Parathyroid adenoma (tissue), 2 donors: Measurements from ENCODE around the gene H3-3A.

Experiments
- H2AFZ ChIP-seq: fragments of 300-600 bp; sonication (generic); one replicate; pipeline ENCODE4 v1.7.0; 2017; ENCODE audit warnings: antibody characterized with exemption, mild to moderate bottlenecking
- H3K27ac ChIP-seq: fragments of 300-600 bp; sonication (generic); one replicate; pipeline ENCODE4 v1.7.0; 2017
- H3K27me3 ChIP-seq: fragments of 300-600 bp; sonication (generic); one replicate; pipeline ENCODE4 v1.7.0; 2017; ENCODE audit warnings: low read length; ENCODE audit not compliant: control insufficient read depth, insufficient read depth
- H3K36me3 ChIP-seq: fragments of 300-600 bp; sonication (generic); one replicate; pipeline ENCODE4 v1.7.0; 2017; ENCODE audit warnings: low read length; ENCODE audit not compliant: control insufficient read depth, insufficient read depth
- H3K4me1 ChIP-seq: fragments of 300-600 bp; sonication (generic); one replicate; pipeline ENCODE4 v1.7.0; 2017; ENCODE audit warnings: control low read depth
- H3K4me2 ChIP-seq: fragments of 300-600 bp; sonication (generic); one replicate; pipeline ENCODE4 v1.7.0; 2017; ENCODE audit warnings: low read length
- H3K4me3 ChIP-seq: fragments of 300-600 bp; sonication (generic); one replicate; pipeline ENCODE4 v1.7.0; 2017; ENCODE audit warnings: low read depth, low read length
- H3K79me2 ChIP-seq: fragments of 300-600 bp; sonication (generic); one replicate; pipeline ENCODE4 v1.7.0; 2017; ENCODE audit warnings: control low read depth
- H3K9ac ChIP-seq: fragments of 300-600 bp; sonication (generic); one replicate; pipeline ENCODE4 v1.7.0; 2017; ENCODE audit warnings: mild to moderate bottlenecking
- H3K9me3 ChIP-seq: fragments of 300-600 bp; sonication (generic); one replicate; pipeline ENCODE4 v1.7.0; 2017; ENCODE audit warnings: low read length; ENCODE audit not compliant: control insufficient read depth
- TF ChIP-seq, protein P1 (sequence below): fragments of 300-600 bp; sonication (generic); IDR thresholded peaks from one replicate; pipeline ENCODE4 v1.7.0; 2017; ENCODE audit warnings: antibody characterized with exemption, mild to moderate bottlenecking
- donor health status: primary hyperparathyroidism.

Gene H3-3A

GRCh38 chr1:226062558-226063223 is at the start of gene H3-3A:
Gene H3-3A, plus strand, starts transcription at chr1:226062716. Its CDS starts 1,636 bp downstream, at chr1:226064352.
- H3K4me1 ChIP-seq = peaks cover 9% of the 10 kb centered on the region

DNA sequence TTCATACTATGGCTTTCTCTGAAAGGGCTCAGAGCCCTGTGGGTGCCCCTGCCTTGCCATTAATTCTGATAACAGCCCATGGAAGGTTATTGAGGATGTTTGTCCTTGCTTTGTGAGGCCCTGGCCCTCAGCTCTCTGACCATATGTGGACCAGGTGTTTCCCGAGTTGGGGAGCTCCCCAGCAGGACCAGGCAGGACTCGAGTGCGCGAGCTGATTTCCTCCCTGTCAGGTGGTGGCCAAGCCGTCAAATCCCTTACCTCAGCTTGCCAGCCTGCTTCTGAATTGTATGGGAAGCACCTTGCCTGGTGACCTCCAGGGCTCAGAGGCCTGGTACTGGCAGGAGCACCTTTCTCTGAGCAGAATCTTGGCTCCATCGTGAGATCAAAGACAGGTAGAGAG is 45.4 kb upstream of the H3-3A start:
- Histone ChIP-seq H3K27me3 (no peaks in the 10 kb centered on the region), H3K4me2 (no peak overlapping the region), H3K9ac (no peak overlapping the region), H3K27ac (no peak overlapping the region), H3K9me3 (no peaks in the 10 kb centered on the region), H3K4me1 (no peaks in the 10 kb centered on the region), H3K79me2 (no peaks in the 10 kb centered on the region), H3K36me3 (no peaks in the 10 kb centered on the region), H3K4me3 (no peak overlapping the region), H2AFZ (no peak overlapping the region)
- TF ChIP-seq, protein P1, sequence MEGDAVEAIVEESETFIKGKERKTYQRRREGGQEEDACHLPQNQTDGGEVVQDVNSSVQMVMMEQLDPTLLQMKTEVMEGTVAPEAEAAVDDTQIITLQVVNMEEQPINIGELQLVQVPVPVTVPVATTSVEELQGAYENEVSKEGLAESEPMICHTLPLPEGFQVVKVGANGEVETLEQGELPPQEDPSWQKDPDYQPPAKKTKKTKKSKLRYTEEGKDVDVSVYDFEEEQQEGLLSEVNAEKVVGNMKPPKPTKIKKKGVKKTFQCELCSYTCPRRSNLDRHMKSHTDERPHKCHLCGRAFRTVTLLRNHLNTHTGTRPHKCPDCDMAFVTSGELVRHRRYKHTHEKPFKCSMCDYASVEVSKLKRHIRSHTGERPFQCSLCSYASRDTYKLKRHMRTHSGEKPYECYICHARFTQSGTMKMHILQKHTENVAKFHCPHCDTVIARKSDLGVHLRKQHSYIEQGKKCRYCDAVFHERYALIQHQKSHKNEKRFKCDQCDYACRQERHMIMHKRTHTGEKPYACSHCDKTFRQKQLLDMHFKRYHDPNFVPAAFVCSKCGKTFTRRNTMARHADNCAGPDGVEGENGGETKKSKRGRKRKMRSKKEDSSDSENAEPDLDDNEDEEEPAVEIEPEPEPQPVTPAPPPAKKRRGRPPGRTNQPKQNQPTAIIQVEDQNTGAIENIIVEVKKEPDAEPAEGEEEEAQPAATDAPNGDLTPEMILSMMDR = no peak

More at GRCh38 chr1:226062558-226063223, at the start of gene H3-3A:
- Histone ChIP-seq H3K9me3 (no peaks in the 10 kb centered on the region), H3K27ac (peak within 1 kb of the TSS; percentile 99), H3K36me3 (no peaks in the 10 kb centered on the region), H2AFZ (peak within 1 kb of the TSS; percentile 78), H3K4me3 (peak within 1 kb of the TSS; percentile 98), H3K9ac (peak within 1 kb of the TSS; percentile 95), H3K4me2 (peak within 1 kb of the TSS; percentile 80), H3K27me3 (no peaks in the 10 kb centered on the region), H3K79me2 (peaks cover 20% of the 10 kb centered on the region)
- TF ChIP-seq, protein P1 = no peak

DNA sequence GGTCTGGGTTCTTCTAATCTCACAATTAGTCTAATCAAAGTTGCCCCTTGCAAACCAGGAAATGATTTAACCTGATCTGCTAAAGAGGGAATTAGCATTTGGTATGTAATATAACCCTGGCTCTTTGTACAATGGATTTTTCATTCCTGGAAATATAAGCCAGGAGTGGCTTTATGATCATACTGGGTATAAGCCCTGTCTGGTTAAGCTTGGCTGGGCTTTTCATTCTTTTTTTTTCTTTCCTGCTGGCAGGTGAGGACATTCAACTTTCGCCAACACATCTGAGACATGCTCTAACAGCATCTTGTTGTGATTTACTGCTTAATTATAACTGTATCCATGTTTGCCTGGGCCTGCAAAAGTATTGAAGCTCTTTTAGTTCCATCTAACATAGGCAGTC is 42.9 kb upstream of the H3-3A start:
- H3K27me3 ChIP-seq = no peaks in the 10 kb centered on the region
- H3K27ac ChIP-seq = no peak overlapping the region

DNA sequence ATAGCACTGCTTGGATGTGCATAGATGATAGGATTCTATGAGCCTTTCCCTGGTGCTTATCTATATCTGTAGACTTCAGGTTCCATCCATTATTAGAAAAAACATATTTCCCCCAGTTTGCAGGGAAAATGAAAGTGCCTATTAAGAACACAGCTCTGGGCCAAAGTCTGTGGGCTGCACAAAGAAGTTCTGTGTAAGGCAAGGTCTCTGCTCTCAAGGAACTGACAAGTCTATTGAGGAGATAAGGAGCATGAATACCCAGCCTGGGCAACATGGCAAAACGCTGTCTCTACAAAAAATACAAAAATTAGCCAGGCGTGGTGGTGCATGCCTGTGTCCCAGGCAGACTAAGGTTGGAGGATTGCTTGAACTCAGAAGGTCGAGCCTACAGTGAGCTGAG is 41.1 kb upstream of the H3-3A start:
- H3K4me1 ChIP-seq = no peaks in the 10 kb centered on the region
- no peak overlapping the region for H3K4me2 ChIP-seq
- no peaks in the 10 kb centered on the region for H3K79me2 ChIP-seq
- no peaks in the 10 kb centered on the region for H3K9me3 ChIP-seq
- no peaks in the 10 kb centered on the region for H3K27me3 ChIP-seq
- no peak overlapping the region for H2AFZ ChIP-seq
- no peak overlapping the region for H3K9ac ChIP-seq
- H3K36me3 ChIP-seq = no peaks in the 10 kb centered on the region
- H3K4me3 ChIP-seq = no peak overlapping the region
- TF ChIP-seq, protein P1 = no peak
- H3K27ac ChIP-seq = no peak overlapping the region

More for the DNA sequence above, 42.9 kb upstream of the H3-3A start:
- H3K79me2 ChIP-seq = no peaks in the 10 kb centered on the region
- H3K9ac ChIP-seq = no peak overlapping the region
- TF ChIP-seq, protein P1 = no peak
- no peak overlapping the region for H3K4me2 ChIP-seq
- no peak overlapping the region for H2AFZ ChIP-seq
- H3K9me3 ChIP-seq = no peaks in the 10 kb centered on the region
- H3K4me1 ChIP-seq = no peaks in the 10 kb centered on the region
- no peaks in the 10 kb centered on the region for H3K36me3 ChIP-seq
- no peak overlapping the region for H3K4me3 ChIP-seq

DNA sequence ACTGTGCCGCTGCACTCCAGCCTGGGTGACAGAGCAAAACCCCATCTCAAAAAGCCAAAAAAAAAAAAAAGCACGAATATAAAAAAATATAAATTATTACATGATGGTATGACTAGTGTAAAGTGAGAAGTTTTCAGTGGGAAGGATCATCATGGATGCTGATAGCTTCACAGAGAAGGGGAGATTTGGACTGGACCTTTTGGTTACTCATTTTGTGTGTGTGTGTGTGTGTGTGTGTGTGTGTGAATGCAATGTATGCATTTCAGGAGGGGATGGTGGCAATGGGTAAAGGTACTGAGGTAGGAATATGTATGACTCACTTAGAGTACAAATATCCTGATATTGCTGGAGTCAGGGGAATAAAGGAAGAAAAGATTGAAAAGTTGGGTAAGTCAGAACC is 40.7 kb upstream of the H3-3A start:
- Histone ChIP-seq H3K27ac (no peak overlapping the region), H3K36me3 (no peaks in the 10 kb centered on the region), H3K27me3 (no peaks in the 10 kb centered on the region), H3K9me3 (no peaks in the 10 kb centered on the region), H2AFZ (no peak overlapping the region), H3K9ac (no peak overlapping the region), H3K4me2 (no peak overlapping the region), H3K4me3 (no peak overlapping the region), H3K79me2 (no peaks in the 10 kb centered on the region), H3K4me1 (no peaks in the 10 kb centered on the region)
- TF ChIP-seq, protein P1 = no peak
